BLaER1 treated with 17β-estradiol and CSF1 and Interleukin-3, amounts not matched to agents 10 nM and 100 nM (cell line): Measurements from ENCODE around the gene SSR3.
A peak's percentile ranks its signal among the peaks of the same experiment; 100 is the strongest.

ENCODE experiments used
- H3K27ac ChIP-seq, 11 experiments: shearing (Covaris generic); formaldehyde crosslinking; 2 replicates each; pipeline ENCODE4 v1.8.1; 2022
- H3K27me3 ChIP-seq, 11 experiments: shearing (Covaris generic); formaldehyde crosslinking; 2 replicates each; pipeline ENCODE4 v1.8.1; 2022
- H3K36me3 ChIP-seq, 11 experiments: shearing (Covaris generic); formaldehyde crosslinking; 2 replicates each; pipeline ENCODE4 v1.8.1; 2022
- H3K4me1 ChIP-seq, 10 experiments: shearing (Covaris generic); formaldehyde crosslinking; 2 replicates each; pipeline ENCODE4 v1.8.1; 2022
- H3K4me2 ChIP-seq, 11 experiments: shearing (Covaris generic); formaldehyde crosslinking; 2 replicates each; pipeline ENCODE4 v1.8.1; 2022
- H3K4me3 ChIP-seq, 10 experiments: shearing (Covaris generic); formaldehyde crosslinking; 2 replicates each; pipeline ENCODE4 v1.8.1; 2022
- H3K9ac ChIP-seq, 11 experiments: shearing (Covaris generic); formaldehyde crosslinking; 2 replicates each; pipeline ENCODE4 v1.8.1; 2022
- H3K9me3 ChIP-seq, 11 experiments: shearing (Covaris generic); formaldehyde crosslinking; replicated peaks in 1 of 11; 2 replicates each; pipeline ENCODE4 v1.8.1; 2022
- H4K20me1 ChIP-seq, 11 experiments: shearing (Covaris generic); formaldehyde crosslinking; 2 replicates each; pipeline ENCODE4 v1.8.1; 2022
- Cebpa-rat ChIP-seq, 11 experiments: shearing (Covaris generic); IDR thresholded peaks; 2 replicates each; pipeline ENCODE4 v1.8.1; 2022

Gene SSR3

GRCh38 chr3:156548041-156548687, 6.8 kb downstream of the SSR3 start:
- Histone ChIP-seq H4K20me1 (peaks cover 0 to 96% (median 49%) of the 10 kb centered on the region in 11 experiments; a peak in 15 of 22 replicates), H3K27ac (no peak overlapping the region), H3K36me3 (peaks cover 97 to 100% (median 100%) of the 10 kb centered on the region in 11 experiments)

GRCh38 chr3:156547637-156548036, 7.3 kb downstream of the SSR3 start:
- Histone ChIP-seq H4K20me1 (peaks cover 0 to 92% (median 51%) of the 10 kb centered on the region in 11 experiments; a peak in 15 of 22 replicates), H3K9ac (no peak overlapping the region), H3K27ac (no peak overlapping the region), H3K9me3 (no peaks in the 10 kb centered on the region), H3K4me2 (no peak overlapping the region), H3K4me3 (no peak overlapping the region), H3K27me3 (no peaks in the 10 kb centered on the region), H3K36me3 (peaks cover 98 to 100% (median 100%) of the 10 kb centered on the region in 11 experiments), H3K4me1 (peaks cover 4 to 33% (median 10%) of the 10 kb centered on the region in 10 experiments; a peak in 14 of 20 replicates)
- no peak for TF ChIP-seq Cebpa-rat (IDR thresholded peaks at IDR 0.05)

More at GRCh38 chr3:156548041-156548687, 6.8 kb downstream of the SSR3 start:
- no peak overlapping the region for H3K9ac ChIP-seq
- no peak overlapping the region for H3K4me3 ChIP-seq
- no peaks in the 10 kb centered on the region for H3K27me3 ChIP-seq
- no peak overlapping the region for H3K4me2 ChIP-seq
- peaks cover 9 to 38% (median 15%) of the 10 kb centered on the region in 10 experiments; a peak in 19 of 20 replicates for H3K4me1 ChIP-seq
- no peak for TF ChIP-seq Cebpa-rat (IDR thresholded peaks at IDR 0.05)
- H3K9me3 ChIP-seq = no peaks in the 10 kb centered on the region

- peaks cover 0 to 51% (median 26%) of the 10 kb centered on the region in 11 experiments; a peak in 12 of 22 replicates for H4K20me1 ChIP-seq
- peaks cover 80 to 97% (median 89%) of the 10 kb centered on the region in 11 experiments for H3K36me3 ChIP-seq
- H3K4me2 ChIP-seq = no peak overlapping the region
- no peak for TF ChIP-seq Cebpa-rat (IDR thresholded peaks at IDR 0.05)
- no peaks in the 10 kb centered on the region for H3K27me3 ChIP-seq
- H3K4me3 ChIP-seq = no peak overlapping the region
- peak overlapping the region in 1 of 11 experiments; percentile 7; a peak in 1 of 22 replicates for H3K9ac ChIP-seq
- H3K27ac ChIP-seq = no peak overlapping the region
- peaks cover 0 to 13% (median 0%) of the 10 kb centered on the region in 10 experiments; a peak in 2 of 20 replicates for H3K4me1 ChIP-seq
- no peaks in the 10 kb centered on the region for H3K9me3 ChIP-seq
Observed at GRCh38 chr3:156543043-156543555, 11.8 kb downstream of the SSR3 start.

- Histone ChIP-seq H3K9ac (peak overlapping the region in 1 of 11 experiments; percentile 7; a peak in 1 of 22 replicates), H3K27ac (peak overlapping the region in 1 of 11 experiments; percentile 6; a peak in 1 of 22 replicates), H3K36me3 (peaks cover 72 to 94% (median 82%) of the 10 kb centered on the region in 11 experiments), H4K20me1 (peaks cover 0 to 44% (median 22%) of the 10 kb centered on the region in 11 experiments; a peak in 12 of 22 replicates), H3K4me1 (peaks cover 0 to 13% (median 0%) of the 10 kb centered on the region in 10 experiments; a peak in 2 of 20 replicates), H3K27me3 (no peaks in the 10 kb centered on the region), H3K4me3 (no peak overlapping the region), H3K4me2 (peak overlapping the region in 1 of 11 experiments; percentile 26; a peak in 1 of 22 replicates), H3K9me3 (no peaks in the 10 kb centered on the region)
- TF ChIP-seq Cebpa-rat (IDR thresholded peaks at IDR 0.05) = no peak
Observed at GRCh38 chr3:156542101-156543042, 12.5 kb downstream of the SSR3 start.

- Histone ChIP-seq H3K4me1 (peaks cover 0 to 20% (median 0%) of the 10 kb centered on the region in 10 experiments; a peak in 3 of 20 replicates), H3K4me2 (no peak overlapping the region), H3K9ac (no peak overlapping the region), H3K27me3 (no peaks in the 10 kb centered on the region), H3K9me3 (no peaks in the 10 kb centered on the region), H4K20me1 (peaks cover 0 to 18% (median 7%) of the 10 kb centered on the region in 11 experiments; a peak in 8 of 22 replicates), H3K36me3 (peaks cover 47 to 69% (median 58%) of the 10 kb centered on the region in 11 experiments), H3K4me3 (no peak overlapping the region), H3K27ac (no peak overlapping the region)
- no peak for TF ChIP-seq Cebpa-rat (IDR thresholded peaks at IDR 0.05)
Observed at GRCh38 chr3:156539802-156540201, 15.1 kb downstream of the SSR3 start.

- Histone ChIP-seq H3K4me2 (no peak overlapping the region), H3K4me3 (no peak overlapping the region), H3K9me3 (no peaks in the 10 kb centered on the region), H3K27ac (no peak overlapping the region), H4K20me1 (peaks cover 0 to 11% (median 3%) of the 10 kb centered on the region in 11 experiments; a peak in 4 of 22 replicates), H3K36me3 (peaks cover 39 to 61% (median 50%) of the 10 kb centered on the region in 11 experiments), H3K9ac (no peak overlapping the region), H3K4me1 (peaks cover 0 to 13% (median 0%) of the 10 kb centered on the region in 10 experiments; a peak in 3 of 20 replicates), H3K27me3 (no peaks in the 10 kb centered on the region)
- no peak for TF ChIP-seq Cebpa-rat (IDR thresholded peaks at IDR 0.05)
Observed at GRCh38 chr3:156539051-156539450, 15.9 kb downstream of the SSR3 start.

- H3K27ac ChIP-seq = no peak overlapping the region
- H3K4me3 ChIP-seq = no peak overlapping the region
- peaks cover 16 to 38% (median 27%) of the 10 kb centered on the region in 11 experiments; a peak in 21 of 22 replicates for H3K36me3 ChIP-seq
- no peaks in the 10 kb centered on the region for H3K9me3 ChIP-seq
- peaks cover 0 to 7% (median 0%) of the 10 kb centered on the region in 10 experiments; a peak in 1 of 20 replicates for H3K4me1 ChIP-seq
- no peak for TF ChIP-seq Cebpa-rat (IDR thresholded peaks at IDR 0.05)
- no peak overlapping the region for H3K4me2 ChIP-seq
- H3K27me3 ChIP-seq = no peaks in the 10 kb centered on the region
- H3K9ac ChIP-seq = no peak overlapping the region
- H4K20me1 ChIP-seq = peaks cover 0 to 6% (median 0%) of the 10 kb centered on the region in 11 experiments; a peak in 5 of 22 replicates
Observed at GRCh38 chr3:156536524-156537316, 18.2 kb downstream of the SSR3 start.

- Histone ChIP-seq H3K4me3 (no peak overlapping the region), H3K36me3 (peaks cover 10 to 29% (median 20%) of the 10 kb centered on the region in 11 experiments; a peak in 18 of 22 replicates), H3K9ac (no peak overlapping the region), H3K4me2 (peak overlapping the region in 1 of 11 experiments; percentile 13; a peak in 1 of 22 replicates), H3K27me3 (no peaks in the 10 kb centered on the region), H4K20me1 (peaks cover 0 to 6% (median 0%) of the 10 kb centered on the region in 11 experiments; a peak in 4 of 22 replicates), H3K4me1 (peaks cover 0 to 7% (median 0%) of the 10 kb centered on the region in 10 experiments; a peak in 1 of 20 replicates), H3K27ac (no peak overlapping the region), H3K9me3 (no peaks in the 10 kb centered on the region)
- no peak for TF ChIP-seq Cebpa-rat (IDR thresholded peaks at IDR 0.05)
Observed at GRCh38 chr3:156535798-156536197, 19.1 kb downstream of the SSR3 start.
